MCF 10A (cell line): ENCODE measurements around the gene CSF3R. TPM values are rescaled to one million over a fixed set of nuclear protein-coding genes. Genes with fewer than 3 reads are reported as not detected.

Source experiments
- BruUV-seq: library from RNA; stranded (reverse); fragments of 400-500 nt; replicated peaks from 2 replicates; lab custom pipeline; 2021; lab: Mats Ljungman, UMichigan
- CTCF ChIA-PET: fragments of 300-600 bp; sonication (Branson Sonifier 250); formaldehyde crosslinking; extraction: SDS; loops from one replicate; lab custom pipeline; 2021; ENCODE audit warnings: antibody characterized with exemption, inconsistent platforms; lab: Yijun Ruan, JAX
- POLR2A ChIA-PET: fragments of 300-600, 350-650 bp; sonication (Branson Sonifier 250); formaldehyde crosslinking; extraction: SDS; loops from one replicate; lab custom pipeline; 2020; ENCODE audit warnings: antibody characterized with exemption, inconsistent platforms; lab: Yijun Ruan, JAX
- DNase-seq: peaks from one replicate; pipeline ENCODE4 v3.0.0-alpha.2; 2018; ENCODE audit not compliant: unreplicated experiment
- H3K27ac Mint-ChIP-seq: one replicate; pipeline ENCODE4 v1.8.0; 2022; ENCODE audit warnings: mild to moderate bottlenecking, low read depth, mixed read lengths; ENCODE audit not compliant: unreplicated experiment
- H3K27me3 Mint-ChIP-seq: one replicate; pipeline ENCODE4 v1.8.0; 2022; ENCODE audit warnings: mixed read lengths; ENCODE audit not compliant: insufficient read depth, unreplicated experiment
- H3K36me3 Mint-ChIP-seq: one replicate; pipeline ENCODE4 v1.8.0; 2022; ENCODE audit warnings: mild to moderate bottlenecking, moderate library complexity, mixed read lengths; ENCODE audit not compliant: insufficient read depth, unreplicated experiment
- H3K4me1 Mint-ChIP-seq: one replicate; pipeline ENCODE4 v1.8.0; 2022; ENCODE audit warnings: mixed read lengths; ENCODE audit not compliant: insufficient read depth, unreplicated experiment
- H3K4me3 Mint-ChIP-seq: one replicate; pipeline ENCODE4 v1.8.0; 2022; ENCODE audit warnings: mild to moderate bottlenecking, moderate library complexity, mixed read lengths; ENCODE audit not compliant: unreplicated experiment
- H3K9me3 Mint-ChIP-seq: one replicate; pipeline ENCODE4 v1.8.0; 2022; ENCODE audit warnings: mixed read lengths; ENCODE audit not compliant: unreplicated experiment
- intact Hi-C: fragments of 100-400 bp; cut with micrococcal nuclease; formaldehyde crosslinking; loops from 2 replicates; pipeline ENCODE4 v1.14.1; 2022
- total RNA-seq: library from RNA; stranded (reverse); gene quantifications from 2 replicates; pipeline ENCODE4 v1.2.3, GENCODE V29; 2022
- TF ChIP-seq, protein P1 (sequence below): fragments of 200-600 bp; IDR thresholded peaks from one replicate; pipeline ENCODE4 v1.8.0; 2022; ENCODE audit warnings: antibody characterized with exemption, mild to moderate bottlenecking; ENCODE audit not compliant: unreplicated experiment

Gene CSF3R
- total RNA-seq, 1 experiment from 2014 or later, result not detected

GRCh38 chr1:36419569-36419968, 63.1 kb downstream of the CSF3R start:
- Mint-ChIP-seq H3K9me3 (no peaks in the 10 kb centered on the region), H3K27me3 (no peaks in the 10 kb centered on the region), H3K27ac (no peak overlapping the region), H3K4me3 (no peak overlapping the region), H3K4me1 (peaks cover 8% of the 10 kb centered on the region), H3K36me3 (no peaks in the 10 kb centered on the region)
- TF ChIP-seq, protein P1, sequence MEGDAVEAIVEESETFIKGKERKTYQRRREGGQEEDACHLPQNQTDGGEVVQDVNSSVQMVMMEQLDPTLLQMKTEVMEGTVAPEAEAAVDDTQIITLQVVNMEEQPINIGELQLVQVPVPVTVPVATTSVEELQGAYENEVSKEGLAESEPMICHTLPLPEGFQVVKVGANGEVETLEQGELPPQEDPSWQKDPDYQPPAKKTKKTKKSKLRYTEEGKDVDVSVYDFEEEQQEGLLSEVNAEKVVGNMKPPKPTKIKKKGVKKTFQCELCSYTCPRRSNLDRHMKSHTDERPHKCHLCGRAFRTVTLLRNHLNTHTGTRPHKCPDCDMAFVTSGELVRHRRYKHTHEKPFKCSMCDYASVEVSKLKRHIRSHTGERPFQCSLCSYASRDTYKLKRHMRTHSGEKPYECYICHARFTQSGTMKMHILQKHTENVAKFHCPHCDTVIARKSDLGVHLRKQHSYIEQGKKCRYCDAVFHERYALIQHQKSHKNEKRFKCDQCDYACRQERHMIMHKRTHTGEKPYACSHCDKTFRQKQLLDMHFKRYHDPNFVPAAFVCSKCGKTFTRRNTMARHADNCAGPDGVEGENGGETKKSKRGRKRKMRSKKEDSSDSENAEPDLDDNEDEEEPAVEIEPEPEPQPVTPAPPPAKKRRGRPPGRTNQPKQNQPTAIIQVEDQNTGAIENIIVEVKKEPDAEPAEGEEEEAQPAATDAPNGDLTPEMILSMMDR, result no peak
- intact Hi-C loops, result no loop called here
- POLR2A ChIA-PET, result interaction anchor here (0.5 to 2.1 kb wide), 4 partner anchors 22 to 271 kb away, joined by 3 to 7 read pairs (median 3); partner anchors contain the start of genes LSM10 and OSCP1
- BruUV-seq, result no TSS peak
- CTCF ChIA-PET, result interaction anchor here (0.6 to 2.3 kb wide), 17 partner anchors 12 to 270 kb away, joined by 3 to 36 read pairs (median 4); partner anchors contain the start of genes LSM10 and TRAPPC3
- no peak for DNase-seq

- TF ChIP-seq, protein P1, result no peak
- CTCF ChIA-PET, result interaction anchor here (0.6 to 2.3 kb wide), 17 partner anchors 12 to 270 kb away, joined by 3 to 36 read pairs (median 4); partner anchors contain the start of gene TRAPPC3
- intact Hi-C loops, result no loop called here
- Mint-ChIP-seq H3K4me1 (peaks cover 8% of the 10 kb centered on the region), H3K27ac (no peak overlapping the region), H3K4me3 (no peak overlapping the region), H3K27me3 (no peaks in the 10 kb centered on the region), H3K9me3 (no peaks in the 10 kb centered on the region), H3K36me3 (no peaks in the 10 kb centered on the region)
- no TSS peak for BruUV-seq
- POLR2A ChIA-PET, result interaction anchor here (0.5 to 2.1 kb wide), 4 partner anchors 22 to 270 kb away, joined by 3 to 7 read pairs (median 3); partner anchors contain the start of genes LSM10 and OSCP1
- DNase-seq, result no peak
These were observed 63.6 kb downstream of the CSF3R start for GRCh38 chr1:36419140-36419539.

GRCh38 chr1:36417931-36418330, 64.8 kb downstream of the CSF3R start:
- DNase-seq, result no peak
- ChIA-PET POLR2A (interaction anchor here (0.6 kb wide), 1 partner anchor 65 kb away, joined by 3 read pairs; no protein-coding TSS in a partner anchor), CTCF (interaction anchor here (1.0 to 3.0 kb wide), 3 partner anchors 39 to 75 kb away, joined by 4 to 12 read pairs (median 5); no protein-coding TSS in a partner anchor)
- intact Hi-C loops, result no loop called here
- TF ChIP-seq, protein P1, result no peak
- H3K36me3 Mint-ChIP-seq, result no peaks in the 10 kb centered on the region
- no peaks in the 10 kb centered on the region for H3K9me3 Mint-ChIP-seq
- no peak overlapping the region for H3K4me3 Mint-ChIP-seq
- no peak overlapping the region for H3K27ac Mint-ChIP-seq
- no peaks in the 10 kb centered on the region for H3K27me3 Mint-ChIP-seq
- BruUV-seq, result no TSS peak
- H3K4me1 Mint-ChIP-seq, result peaks cover 8% of the 10 kb centered on the region

Other genes with a start within 250 kb of the CSF3R start
- 3.2 and 3.3 TPM in 2 replicates for gene SH3D21, start 176.5 kb downstream of the CSF3R start, total RNA-seq
- 4.8 and 5.7 TPM in 2 replicates for gene EVA1B, start 159.3 kb downstream of the CSF3R start, total RNA-seq
- 44.0 and 47.4 TPM in 2 replicates for gene STK40, start 97.0 kb downstream of the CSF3R start, total RNA-seq
- 42.3 and 49.8 TPM in 2 replicates for gene LSM10, start 85.0 kb downstream of the CSF3R start, total RNA-seq
- 7.6 and 15.1 TPM in 2 replicates for gene OSCP1, start 32.5 kb downstream of the CSF3R start, total RNA-seq
- gene MRPS15, start 18.5 kb downstream of the CSF3R start, total RNA-seq, result 95.6 and 101 TPM in 2 replicates